Psoas muscle (tissue), 8 donors: Measurements from ENCODE around the gene C8A. TPM values are rescaled to one million over a fixed set of nuclear protein-coding genes. Genes with fewer than 3 reads are reported as not detected.
A peak's percentile ranks its signal among the peaks of the same experiment; 100 is the strongest.

Source experiments
- ATAC-seq, 4 donors: fragments of 200-7000 bp; cut with Tn5 transposase; one replicate each; pipeline ENCODE4 v1.9.1; 2020; ENCODE audit warnings: moderate library complexity in 3 of 4, mild to moderate bottlenecking in 2 of 4
- DNase-seq, 2 donors: peaks; one replicate each; pipeline ENCODE4 v3.0.0-alpha.2; 2020
- H3K27ac ChIP-seq: fragments of 200-600 bp; one replicate; pipeline ENCODE4 v1.8.0; 2022
- H3K27me3 ChIP-seq, 3 donors: fragments of 200-600 bp in 1 of 3; one replicate each; pipeline versions ENCODE4 v1.6.1 to v1.8.0; 2013 to 2022; ENCODE audit warnings: low read length in 2 of 3, mild to moderate bottlenecking in 2 of 3, moderate library complexity in 1 of 3; ENCODE audit not compliant: insufficient read depth in 3 of 3
- H3K36me3 ChIP-seq, 2 donors: fragments of 200-600 bp in 1 of 2; one replicate each; pipeline versions ENCODE4 v1.6.1 to v1.8.0; 2013 to 2022; ENCODE audit warnings: low read depth in 1 of 2, mild to moderate bottlenecking in 1 of 2, moderate library complexity in 1 of 2; ENCODE audit not compliant: insufficient read depth in 1 of 2
- H3K4me1 ChIP-seq: fragments of 200-600 bp; one replicate; pipeline ENCODE4 v1.8.0; 2022
- H3K4me3 ChIP-seq: fragments of 200-600 bp; one replicate; pipeline ENCODE4 v1.8.0; 2022; ENCODE audit warnings: mild to moderate bottlenecking
- H3K9me3 ChIP-seq: fragments of 200-600 bp; one replicate; pipeline ENCODE4 v1.8.0; 2022
- WGBS, 3 donors: extraction: QIAGEN DNeasy Blood & Tissue Kit; methylation state at CpG; one replicate each; pipeline versions ENCODE4 v1.1.6 to v1.1.7; 2013; 5-methylcytosine and 5-hydroxymethylcytosine counted together
- intact Hi-C, 2 donors: fragments of 100-400 bp; cut with DNase I; formaldehyde crosslinking; loops; one replicate each; pipeline versions ENCODE4 v1.11.0 to v1.14.2; 2022
- polyA plus RNA-seq, 3 donors: library from polyadenylated mRNA; stranded (reverse); fragments of 200-250 nt; gene quantifications; one replicate each; pipeline ENCODE4 v1.2.3, GENCODE V29; 2013
- total RNA-seq, 4 donors: library from RNA; stranded (reverse); fragmentation: NEBNext Ultra II Directional in 2 of 4; extraction: Animal tissue kit (Norgen Biotek cat#: 25700) in 2 of 4; gene quantifications; one replicate each; pipeline versions ENCODE4 v1.2.1 to v1.2.4, GENCODE V29; 2021 to 2023
- TF ChIP-seq, protein P1 (sequence below): fragments of 200-600 bp; IDR thresholded peaks from one replicate; pipeline ENCODE4 v1.8.0; 2022; ENCODE audit warnings: antibody characterized with exemption
- donor health status: healthy with polysubstance abuse.
- donor health status: DM: no; HTN: no; CAD: no; lungs with moderate emphysema.
- donor health status: Bipolar disorder and iron deficiency.
- donor health status: healthy.
- donor health status: DM: yes; HTN: yes; CAD: no.
- donor health status: DM: no; HTN: no; CAD: no.
- donor health status: DM: no; HTN: no; CAD: no.
- donor health status: DM: yes; HTN: yes; CAD: no.

Gene C8A
- total and polyA plus RNA-seq, 7 donors = not detected

DNA sequence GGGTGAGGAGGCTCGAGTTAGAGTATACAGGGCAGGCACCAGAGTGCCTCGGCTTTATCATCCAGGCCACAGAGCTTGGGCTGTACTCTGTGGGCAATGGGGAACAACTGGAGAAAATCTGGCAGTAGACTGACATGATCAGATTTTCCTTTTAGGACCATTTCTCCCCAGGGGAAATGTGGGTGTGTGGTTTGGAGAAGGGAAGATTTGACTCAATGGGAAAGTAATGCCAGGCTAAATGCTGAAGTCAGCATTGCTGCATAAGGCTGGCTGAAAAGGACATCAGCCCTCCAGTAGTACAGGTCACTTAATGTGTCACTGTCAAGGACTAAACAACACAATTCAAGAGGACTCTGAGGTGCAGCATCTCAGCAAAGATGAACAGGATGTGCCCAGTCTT lies 40.4 kb upstream of the C8A start:
- WGBS, 3 donors = 84 to 94% (median 89%) methylated on average over 2 of the region's 2 CpGs
- TF ChIP-seq, protein P1, sequence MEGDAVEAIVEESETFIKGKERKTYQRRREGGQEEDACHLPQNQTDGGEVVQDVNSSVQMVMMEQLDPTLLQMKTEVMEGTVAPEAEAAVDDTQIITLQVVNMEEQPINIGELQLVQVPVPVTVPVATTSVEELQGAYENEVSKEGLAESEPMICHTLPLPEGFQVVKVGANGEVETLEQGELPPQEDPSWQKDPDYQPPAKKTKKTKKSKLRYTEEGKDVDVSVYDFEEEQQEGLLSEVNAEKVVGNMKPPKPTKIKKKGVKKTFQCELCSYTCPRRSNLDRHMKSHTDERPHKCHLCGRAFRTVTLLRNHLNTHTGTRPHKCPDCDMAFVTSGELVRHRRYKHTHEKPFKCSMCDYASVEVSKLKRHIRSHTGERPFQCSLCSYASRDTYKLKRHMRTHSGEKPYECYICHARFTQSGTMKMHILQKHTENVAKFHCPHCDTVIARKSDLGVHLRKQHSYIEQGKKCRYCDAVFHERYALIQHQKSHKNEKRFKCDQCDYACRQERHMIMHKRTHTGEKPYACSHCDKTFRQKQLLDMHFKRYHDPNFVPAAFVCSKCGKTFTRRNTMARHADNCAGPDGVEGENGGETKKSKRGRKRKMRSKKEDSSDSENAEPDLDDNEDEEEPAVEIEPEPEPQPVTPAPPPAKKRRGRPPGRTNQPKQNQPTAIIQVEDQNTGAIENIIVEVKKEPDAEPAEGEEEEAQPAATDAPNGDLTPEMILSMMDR = no peak
- Histone ChIP-seq H3K4me3 (no peak overlapping the region), H3K27ac (no peak overlapping the region), H3K9me3 (no peaks in the 10 kb centered on the region), H3K36me3 (no peaks in the 10 kb centered on the region), H3K27me3 (no peaks in the 10 kb centered on the region), H3K4me1 (peaks cover 36% of the 10 kb centered on the region)
- DNase-seq (no peak), ATAC-seq (no peak)
- intact Hi-C loops = loop anchor here in 1 of 2 donors (10.0 kb wide), 1 partner anchor 1529 kb away; no protein-coding TSS in a partner anchor

- intact Hi-C loops = loop anchor here in 1 of 2 donors (10.0 kb wide), 1 partner anchor 1531 kb away; no protein-coding TSS in a partner anchor
- no peaks in the 10 kb centered on the region for H3K27me3 ChIP-seq
- peak in 1 of 4 donors; percentile 18 for ATAC-seq
- TF ChIP-seq, protein P1 = no peak
- H3K9me3 ChIP-seq = no peaks in the 10 kb centered on the region
- H3K4me3 ChIP-seq = no peak overlapping the region
- DNase-seq = no peak
- H3K36me3 ChIP-seq = no peaks in the 10 kb centered on the region
- WGBS, 3 donors = 74 to 100% (median 80%) methylated on average over 1 of the region's 1 CpG
- no peak overlapping the region for H3K27ac ChIP-seq
- H3K4me1 ChIP-seq = peaks cover 40% of the 10 kb centered on the region
Observed at GRCh38 chr1:56816264-56816663, 38.3 kb upstream of the C8A start.

DNA sequence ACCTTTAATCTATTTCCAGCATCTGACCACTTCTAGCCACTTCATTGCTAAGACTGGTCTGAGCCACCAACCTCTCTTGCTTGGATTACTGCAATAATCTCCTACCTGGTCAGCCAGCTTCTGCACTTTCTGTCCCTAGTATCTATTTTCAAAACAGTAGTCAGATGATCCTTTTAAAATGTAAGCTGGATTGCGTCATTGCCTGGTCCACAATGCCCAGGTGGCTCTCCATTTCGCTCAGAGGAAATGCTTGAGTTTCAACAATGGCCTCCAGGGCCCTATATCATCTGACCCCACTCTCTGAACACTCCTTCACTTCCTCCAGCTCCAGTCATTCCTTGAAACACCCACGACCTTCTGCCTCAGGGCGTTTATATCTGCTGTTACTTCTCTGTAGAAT lies 37.7 kb upstream of the C8A start:
- H3K4me1 ChIP-seq = peaks cover 40% of the 10 kb centered on the region
- H3K27ac ChIP-seq = peak overlapping the region; percentile 53
- ATAC-seq (peak in 2 of 4 donors; percentile 4 to 22), DNase-seq (no peak)
- 29 to 52% (median 29%) methylated on average over 4 of the region's 4 CpGs for WGBS, 3 donors
- H3K27me3 ChIP-seq = no peaks in the 10 kb centered on the region
- H3K36me3 ChIP-seq = no peaks in the 10 kb centered on the region
- intact Hi-C loops = loop anchor here in 1 of 2 donors (10.0 kb wide), 1 partner anchor 1532 kb away; no protein-coding TSS in a partner anchor
- H3K4me3 ChIP-seq = peak overlapping the region; percentile 13
- TF ChIP-seq, protein P1 = no peak
- H3K9me3 ChIP-seq = no peaks in the 10 kb centered on the region

GRCh38 chr1:56817716-56818463 lies 36.7 kb upstream of the C8A start:
- ATAC-seq = peak; percentile 57 to 67 (median 64)
- Histone ChIP-seq H3K4me1 (peaks cover 32% of the 10 kb centered on the region), H3K4me3 (peak overlapping the region; percentile 13), H3K27me3 (no peaks in the 10 kb centered on the region), H3K36me3 (no peaks in the 10 kb centered on the region), H3K9me3 (no peaks in the 10 kb centered on the region), H3K27ac (peak overlapping the region; percentile 79)
- TF ChIP-seq, protein P1 = no peak
- intact Hi-C loops = loop anchor here in 1 of 2 donors (10.0 kb wide), 1 partner anchor 1533 kb away; no protein-coding TSS in a partner anchor
- DNase-seq = no peak
- 67 to 83% (median 70%) methylated on average over 6 of the region's 6 CpGs for WGBS, 3 donors
